Stimulated activated CD8-positive, alpha-beta memory T cell treated with anti-CD3 and anti-CD28 coated beads, Interleukin-15, amount 100 ng/mL, for 24 hours (primary cell): Measurements from ENCODE around the gene ITGA6.

Source experiments
- DNase-seq: peaks from one replicate; pipeline ENCODE4 v3.0.0-alpha.2; 2020; ENCODE audit warnings: low read depth

The ITGA6 gene

GRCh38 chr2:172440795-172441194 lies 13.4 kb downstream of the ITGA6 start:
- DNase-seq, result no peak

- no peak for DNase-seq
Measured at GRCh38 chr2:172442072-172442895, 14.9 kb downstream of the ITGA6 start.

- DNase-seq, result no peak
Measured at GRCh38 chr2:172445851-172446250, 18.5 kb downstream of the ITGA6 start.

- DNase-seq, result no peak
Measured at GRCh38 chr2:172446474-172447063, 19.2 kb downstream of the ITGA6 start.

GRCh38 chr2:172447811-172448493 lies 20.6 kb downstream of the ITGA6 start:
- no peak for DNase-seq

- DNase-seq, result no peak
Measured at GRCh38 chr2:172448544-172449267, 21.3 kb downstream of the ITGA6 start.

GRCh38 chr2:172449911-172450550 lies 22.6 kb downstream of the ITGA6 start:
- DNase-seq, result no peak

GRCh38 chr2:172451923-172452322 lies 24.5 kb downstream of the ITGA6 start:
- no peak for DNase-seq

- no peak for DNase-seq
Measured at GRCh38 chr2:172452845-172453244, 25.5 kb downstream of the ITGA6 start.

GRCh38 chr2:172454404-172455120 lies 27.2 kb downstream of the ITGA6 start:
- DNase-seq, result no peak

GRCh38 chr2:172455121-172455515 lies 27.7 kb downstream of the ITGA6 start:
- DNase-seq, result no peak

- DNase-seq, result no peak
Measured at GRCh38 chr2:172456002-172456401, 28.6 kb downstream of the ITGA6 start.

- no peak for DNase-seq
Measured at GRCh38 chr2:172457536-172457935, 30.1 kb downstream of the ITGA6 start.

- DNase-seq, result no peak
Measured at GRCh38 chr2:172458561-172459124, 31.3 kb downstream of the ITGA6 start.

GRCh38 chr2:172460780-172461201 lies 33.4 kb downstream of the ITGA6 start:
- no peak for DNase-seq

GRCh38 chr2:172461591-172462372 lies 34.4 kb downstream of the ITGA6 start:
- peak; percentile 56 for DNase-seq

- DNase-seq, result no peak
Measured at GRCh38 chr2:172462373-172462848, 35.0 kb downstream of the ITGA6 start.

- DNase-seq, result no peak
Measured at GRCh38 chr2:172462849-172463381, 35.5 kb downstream of the ITGA6 start.

GRCh38 chr2:172464400-172465129 lies 37.2 kb downstream of the ITGA6 start:
- no peak for DNase-seq
